ENCODE data around the gene PACSIN3.
A peak's percentile ranks its signal among the peaks of the same experiment; 100 is the strongest.

Gene PACSIN3

DNA sequence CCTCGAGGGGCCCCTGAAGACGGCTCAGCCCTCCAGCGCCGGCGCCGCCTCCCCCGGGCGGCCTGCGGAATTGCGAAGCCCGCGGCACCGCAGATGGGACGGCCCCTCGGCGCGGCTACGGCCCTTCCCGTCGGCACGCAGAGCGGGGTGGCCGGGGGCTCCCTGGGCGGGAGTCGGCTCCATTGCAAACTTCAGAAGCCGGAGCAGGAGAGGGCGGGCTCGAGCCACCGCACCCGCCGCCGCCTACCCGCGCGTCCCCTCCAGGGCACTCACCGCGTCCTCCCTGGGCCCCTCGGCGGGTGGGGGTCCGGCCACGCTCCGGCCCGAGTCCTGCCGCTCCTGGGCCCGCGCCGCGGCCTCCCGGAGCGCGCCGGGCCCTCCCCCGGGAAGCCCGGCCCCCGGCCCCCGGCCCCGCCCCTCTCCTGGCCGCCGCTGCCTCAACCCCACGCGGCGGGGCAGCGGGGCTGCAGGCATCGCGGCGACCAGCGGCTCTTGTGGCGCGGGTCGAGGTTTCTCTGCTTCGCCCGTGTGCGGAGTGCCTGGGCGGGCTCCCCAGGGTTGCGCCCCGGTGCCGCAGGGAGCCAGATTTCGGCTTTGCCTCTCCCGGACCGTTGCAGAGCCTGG is at the start of gene PACSIN3:
Gene PACSIN3 (minus strand): TSS at position 359 of the 624 bp plus-strand sequence. CDS start 3,707 bp downstream, outside the sequence.
- no peak within 1 kb of the TSS for H3K4me3 ChIP-seq (ENCODE audit: low read length)
- TF ChIP-seq, protein P1, sequence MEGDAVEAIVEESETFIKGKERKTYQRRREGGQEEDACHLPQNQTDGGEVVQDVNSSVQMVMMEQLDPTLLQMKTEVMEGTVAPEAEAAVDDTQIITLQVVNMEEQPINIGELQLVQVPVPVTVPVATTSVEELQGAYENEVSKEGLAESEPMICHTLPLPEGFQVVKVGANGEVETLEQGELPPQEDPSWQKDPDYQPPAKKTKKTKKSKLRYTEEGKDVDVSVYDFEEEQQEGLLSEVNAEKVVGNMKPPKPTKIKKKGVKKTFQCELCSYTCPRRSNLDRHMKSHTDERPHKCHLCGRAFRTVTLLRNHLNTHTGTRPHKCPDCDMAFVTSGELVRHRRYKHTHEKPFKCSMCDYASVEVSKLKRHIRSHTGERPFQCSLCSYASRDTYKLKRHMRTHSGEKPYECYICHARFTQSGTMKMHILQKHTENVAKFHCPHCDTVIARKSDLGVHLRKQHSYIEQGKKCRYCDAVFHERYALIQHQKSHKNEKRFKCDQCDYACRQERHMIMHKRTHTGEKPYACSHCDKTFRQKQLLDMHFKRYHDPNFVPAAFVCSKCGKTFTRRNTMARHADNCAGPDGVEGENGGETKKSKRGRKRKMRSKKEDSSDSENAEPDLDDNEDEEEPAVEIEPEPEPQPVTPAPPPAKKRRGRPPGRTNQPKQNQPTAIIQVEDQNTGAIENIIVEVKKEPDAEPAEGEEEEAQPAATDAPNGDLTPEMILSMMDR (IDR thresholded peaks at IDR 0.05; ENCODE audit: low read depth, low read length) = no peak
- no peak for TF ChIP-seq EZH2phosphoT487 (IDR thresholded peaks at IDR 0.05; ENCODE audit: low read depth)
- H2AFZ ChIP-seq (ENCODE audit: low read depth, low read length) = no peak within 1 kb of the TSS
- no peaks in the 10 kb centered on the region for H3K4me1 ChIP-seq (ENCODE audit: low read length)
- no peak within 1 kb of the TSS for H3K27ac ChIP-seq (ENCODE audit: low read length)
- H3K4me2 ChIP-seq (ENCODE audit: low read length) = no peak within 1 kb of the TSS
- no peaks in the 10 kb centered on the region for H3K36me3 ChIP-seq (replicated peaks; ENCODE audit: low read depth, low read length)
- H3K27me3 ChIP-seq (ENCODE audit: low read depth, low read length) = no peaks in the 10 kb centered on the region
- no peak within 1 kb of the TSS for H3K9ac ChIP-seq (ENCODE audit: low read length)
- no peaks in the 10 kb centered on the region for H3K79me2 ChIP-seq (ENCODE audit: low read length)
- H3K9me3 ChIP-seq (ENCODE audit: insufficient read depth, low read length) = no peaks in the 10 kb centered on the region
- H4K20me1 ChIP-seq (ENCODE audit: insufficient read depth, low read length) = no peaks in the 10 kb centered on the region

DNA sequence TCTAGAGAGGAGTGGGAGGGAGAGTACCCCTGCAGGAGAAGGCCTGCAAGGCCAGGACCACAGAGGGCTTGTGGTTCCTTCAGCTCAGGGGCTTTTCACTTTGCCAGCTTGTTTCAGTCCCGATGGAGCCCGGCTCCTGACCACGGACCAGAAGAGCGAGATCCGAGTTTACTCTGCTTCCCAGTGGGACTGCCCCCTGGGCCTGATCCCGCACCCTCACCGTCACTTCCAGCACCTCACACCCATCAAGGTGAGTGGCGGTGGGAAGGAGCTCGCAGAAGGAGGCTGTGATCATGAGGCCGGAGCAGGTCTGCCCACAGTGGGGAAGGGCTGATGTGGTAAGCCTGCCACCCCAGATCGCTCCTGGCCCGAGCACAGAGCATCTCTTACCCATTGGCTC is 48.9 kb upstream of the PACSIN3 start:
- no peak overlapping the region for H3K4me3 ChIP-seq (ENCODE audit: low read length)
- no peak overlapping the region for H3K27ac ChIP-seq (ENCODE audit: low read length)

DNA sequence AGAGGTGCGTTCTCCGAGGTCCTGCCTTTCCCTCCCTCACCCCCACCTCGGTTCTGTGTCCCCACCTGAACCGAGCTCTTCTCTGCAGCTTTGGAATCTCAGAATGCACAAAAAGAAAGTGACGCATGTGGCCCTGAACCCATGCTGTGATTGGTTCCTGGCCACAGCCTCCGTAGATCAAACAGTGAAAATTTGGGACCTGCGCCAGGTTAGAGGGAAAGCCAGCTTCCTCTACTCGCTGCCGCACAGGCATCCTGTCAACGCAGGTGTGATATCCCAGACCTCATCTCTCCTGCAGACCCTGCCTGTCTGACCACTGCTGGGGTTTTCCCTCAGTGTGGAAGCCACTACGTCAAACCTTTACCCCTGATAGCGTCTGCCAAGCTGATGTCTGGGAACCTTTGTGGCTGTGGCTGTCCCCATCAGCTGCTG is 48.5 kb upstream of the PACSIN3 start:
- H3K4me1 ChIP-seq (ENCODE audit: low read length) = no peaks in the 10 kb centered on the region
- no peak overlapping the region for H3K4me3 ChIP-seq (ENCODE audit: low read length)
- no peaks in the 10 kb centered on the region for H3K9me3 ChIP-seq (ENCODE audit: insufficient read depth, low read length)
- no peaks in the 10 kb centered on the region for H4K20me1 ChIP-seq (ENCODE audit: insufficient read depth, low read length)
- no peak overlapping the region for H3K9ac ChIP-seq (ENCODE audit: low read length)
- TF ChIP-seq, protein P1 (IDR thresholded peaks at IDR 0.05; ENCODE audit: low read depth, low read length) = no peak
- no peak for TF ChIP-seq EZH2phosphoT487 (IDR thresholded peaks at IDR 0.05; ENCODE audit: low read depth)
- no peak overlapping the region for H3K4me2 ChIP-seq (ENCODE audit: low read length)
- H2AFZ ChIP-seq (ENCODE audit: low read depth, low read length) = no peak overlapping the region
- peaks cover 31% of the 10 kb centered on the region for H3K36me3 ChIP-seq (replicated peaks; ENCODE audit: low read depth, low read length)
- H3K27me3 ChIP-seq (ENCODE audit: low read depth, low read length) = no peaks in the 10 kb centered on the region
- H3K27ac ChIP-seq (ENCODE audit: low read length) = no peak overlapping the region
- H3K79me2 ChIP-seq (ENCODE audit: low read length) = no peaks in the 10 kb centered on the region

More for the DNA sequence above, 48.9 kb upstream of the PACSIN3 start:
- Histone ChIP-seq H2AFZ (ENCODE audit: low read depth, low read length) (no peak overlapping the region), H3K79me2 (ENCODE audit: low read length) (no peaks in the 10 kb centered on the region), H3K27me3 (ENCODE audit: low read depth, low read length) (no peaks in the 10 kb centered on the region), H4K20me1 (ENCODE audit: insufficient read depth, low read length) (no peaks in the 10 kb centered on the region), H3K4me1 (ENCODE audit: low read length) (no peaks in the 10 kb centered on the region), H3K36me3 (replicated peaks; ENCODE audit: low read depth, low read length) (peaks cover 34% of the 10 kb centered on the region), H3K4me2 (ENCODE audit: low read length) (no peak overlapping the region), H3K9ac (ENCODE audit: low read length) (no peak overlapping the region), H3K9me3 (ENCODE audit: insufficient read depth, low read length) (no peaks in the 10 kb centered on the region)
- TF ChIP-seq, protein P1 (IDR thresholded peaks at IDR 0.05; ENCODE audit: low read depth, low read length) = no peak
- TF ChIP-seq EZH2phosphoT487 (IDR thresholded peaks at IDR 0.05; ENCODE audit: low read depth) = no peak

DNA sequence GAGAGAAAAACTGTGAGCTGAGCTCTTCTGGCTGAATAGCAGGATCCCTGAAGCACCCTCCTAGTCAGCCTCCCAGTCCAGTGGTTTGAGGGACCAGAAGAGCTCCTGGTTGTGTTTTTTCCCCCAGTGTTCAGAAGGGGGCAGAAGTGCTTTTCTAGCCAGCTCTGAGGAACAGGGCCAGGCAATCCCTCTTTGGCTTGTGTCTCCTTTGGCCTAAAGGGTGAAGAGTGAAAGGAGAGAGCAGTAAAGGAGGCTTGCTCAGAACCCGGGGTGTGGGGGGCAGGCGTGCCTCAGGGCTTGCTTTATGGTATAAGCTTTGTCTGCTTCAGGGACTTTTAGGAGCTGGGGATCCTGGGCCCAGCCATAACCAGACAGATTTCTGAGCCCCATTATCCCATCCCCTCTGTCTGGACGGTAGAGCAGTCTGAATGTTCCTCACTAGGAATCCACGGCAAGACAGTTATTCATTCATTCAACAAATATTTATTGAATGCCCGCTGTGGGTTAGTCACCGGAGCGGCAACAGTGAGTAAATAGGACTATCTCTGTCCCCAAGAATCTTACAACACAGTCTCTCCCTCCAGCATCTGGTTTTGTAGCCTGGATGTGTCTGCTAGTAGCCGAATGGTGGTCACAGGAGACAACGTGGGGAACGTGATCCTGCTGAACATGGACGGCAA is 47.9 kb upstream of the PACSIN3 start:
- no peak overlapping the region for H3K4me3 ChIP-seq (ENCODE audit: low read length)

More for the DNA sequence above, 47.9 kb upstream of the PACSIN3 start:
- H3K9ac ChIP-seq (ENCODE audit: low read length) = no peak overlapping the region
- no peak for TF ChIP-seq EZH2phosphoT487 (IDR thresholded peaks at IDR 0.05; ENCODE audit: low read depth)
- TF ChIP-seq, protein P1 (IDR thresholded peaks at IDR 0.05; ENCODE audit: low read depth, low read length) = peak; percentile 19; the same call in 1 of the 2 replicates
- no peaks in the 10 kb centered on the region for H3K4me1 ChIP-seq (ENCODE audit: low read length)
- H3K36me3 ChIP-seq (replicated peaks; ENCODE audit: low read depth, low read length) = peaks cover 29% of the 10 kb centered on the region
- no peaks in the 10 kb centered on the region for H3K9me3 ChIP-seq (ENCODE audit: insufficient read depth, low read length)
- no peak overlapping the region for H2AFZ ChIP-seq (ENCODE audit: low read depth, low read length)
- no peaks in the 10 kb centered on the region for H3K79me2 ChIP-seq (ENCODE audit: low read length)
- no peaks in the 10 kb centered on the region for H3K27me3 ChIP-seq (ENCODE audit: low read depth, low read length)
- H4K20me1 ChIP-seq (ENCODE audit: insufficient read depth, low read length) = no peaks in the 10 kb centered on the region
- H3K4me2 ChIP-seq (ENCODE audit: low read length) = no peak overlapping the region
- no peak overlapping the region for H3K27ac ChIP-seq (ENCODE audit: low read length)

All from OCI-LY3 (cell line).